Choroid plexus epithelial cell (primary cell): ENCODE data around the gene PGBD4.

ENCODE experiments used
- DNase-seq: peaks from one replicate; pipeline ENCODE4 v3.0.0-alpha.2; 2010; ENCODE audit warnings: low read depth
- H3K4me3 ChIP-seq: 2 replicates; pipeline ENCODE4 v1.5.1; 2011; ENCODE audit warnings: low read depth, mild to moderate bottlenecking, control low read depth, low read length, moderate library complexity
- TF ChIP-seq, protein P1 (sequence below): conservative IDR thresholded peaks from 2 replicates; pipeline ENCODE4 v1.5.1; 2011; ENCODE audit warnings: low read depth, mild to moderate bottlenecking, control low read depth, inconsistent platforms, low read length, moderate library complexity

The PGBD4 gene

DNA sequence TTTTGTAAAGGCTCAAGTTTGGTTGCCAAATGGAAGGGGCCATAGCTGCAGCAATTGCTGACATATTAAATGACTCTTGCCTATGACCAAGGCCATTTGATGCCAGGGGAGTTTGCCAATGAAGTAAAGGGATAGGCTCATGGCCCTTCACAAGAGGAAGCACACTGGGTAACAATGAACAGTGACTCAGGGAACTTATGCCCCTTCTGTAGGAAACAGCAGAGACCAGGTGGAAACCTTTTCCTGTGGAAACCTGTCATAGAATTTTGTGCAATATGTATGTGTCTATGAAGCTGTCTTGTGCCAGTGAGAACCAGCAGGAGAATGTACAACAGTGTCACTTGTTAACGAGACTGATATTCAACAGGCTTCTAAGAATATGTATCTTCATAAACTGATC is 37.4 kb upstream of the PGBD4 start:
- DNase-seq, result no peak
- TF ChIP-seq, protein P1, sequence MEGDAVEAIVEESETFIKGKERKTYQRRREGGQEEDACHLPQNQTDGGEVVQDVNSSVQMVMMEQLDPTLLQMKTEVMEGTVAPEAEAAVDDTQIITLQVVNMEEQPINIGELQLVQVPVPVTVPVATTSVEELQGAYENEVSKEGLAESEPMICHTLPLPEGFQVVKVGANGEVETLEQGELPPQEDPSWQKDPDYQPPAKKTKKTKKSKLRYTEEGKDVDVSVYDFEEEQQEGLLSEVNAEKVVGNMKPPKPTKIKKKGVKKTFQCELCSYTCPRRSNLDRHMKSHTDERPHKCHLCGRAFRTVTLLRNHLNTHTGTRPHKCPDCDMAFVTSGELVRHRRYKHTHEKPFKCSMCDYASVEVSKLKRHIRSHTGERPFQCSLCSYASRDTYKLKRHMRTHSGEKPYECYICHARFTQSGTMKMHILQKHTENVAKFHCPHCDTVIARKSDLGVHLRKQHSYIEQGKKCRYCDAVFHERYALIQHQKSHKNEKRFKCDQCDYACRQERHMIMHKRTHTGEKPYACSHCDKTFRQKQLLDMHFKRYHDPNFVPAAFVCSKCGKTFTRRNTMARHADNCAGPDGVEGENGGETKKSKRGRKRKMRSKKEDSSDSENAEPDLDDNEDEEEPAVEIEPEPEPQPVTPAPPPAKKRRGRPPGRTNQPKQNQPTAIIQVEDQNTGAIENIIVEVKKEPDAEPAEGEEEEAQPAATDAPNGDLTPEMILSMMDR, result no peak
- H3K4me3 ChIP-seq, result no peak overlapping the region

DNA sequence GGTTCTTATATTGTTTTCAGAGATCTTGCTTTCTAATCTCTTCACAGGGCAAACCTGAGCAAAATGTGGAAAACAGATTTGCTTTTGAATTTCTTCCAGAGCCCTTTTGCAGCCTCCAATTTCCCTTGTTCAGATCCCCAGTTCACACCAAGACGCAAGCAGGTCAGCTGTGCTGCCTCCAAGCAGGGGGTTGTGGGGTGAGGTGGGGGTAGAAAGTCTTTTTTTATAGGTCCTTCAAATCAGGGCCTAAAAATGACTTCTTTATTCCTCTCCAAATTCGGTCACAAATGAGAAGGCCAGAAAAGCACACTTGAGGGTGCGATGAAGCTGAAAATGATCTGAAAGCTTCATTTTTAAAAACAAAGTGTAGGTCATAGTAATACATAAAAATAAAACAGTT is 36.6 kb upstream of the PGBD4 start:
- TF ChIP-seq, protein P1, result no peak
- H3K4me3 ChIP-seq, result no peak overlapping the region
- DNase-seq, result no peak

DNA sequence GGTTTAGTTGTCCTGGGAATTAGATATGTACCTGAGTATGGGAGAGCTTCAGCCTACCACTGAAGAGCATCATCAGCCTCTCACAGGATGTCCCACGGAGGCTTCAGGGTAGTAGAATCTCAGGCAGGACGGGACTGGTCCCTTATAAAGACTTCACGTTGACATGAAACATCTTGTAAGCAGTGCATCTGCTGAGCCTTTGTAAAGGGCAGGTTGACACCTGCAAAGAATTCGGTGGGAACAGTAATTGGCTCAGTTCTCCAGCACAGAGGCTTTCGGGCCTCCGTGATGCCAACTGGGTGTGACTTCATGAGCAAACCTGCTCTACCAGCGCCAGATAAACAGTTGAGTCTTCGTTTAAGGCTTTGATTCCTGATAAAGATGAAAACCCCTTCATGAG is 35.9 kb upstream of the PGBD4 start:
- TF ChIP-seq, protein P1, result no peak
- no peak for DNase-seq
- H3K4me3 ChIP-seq, result no peak overlapping the region

DNA sequence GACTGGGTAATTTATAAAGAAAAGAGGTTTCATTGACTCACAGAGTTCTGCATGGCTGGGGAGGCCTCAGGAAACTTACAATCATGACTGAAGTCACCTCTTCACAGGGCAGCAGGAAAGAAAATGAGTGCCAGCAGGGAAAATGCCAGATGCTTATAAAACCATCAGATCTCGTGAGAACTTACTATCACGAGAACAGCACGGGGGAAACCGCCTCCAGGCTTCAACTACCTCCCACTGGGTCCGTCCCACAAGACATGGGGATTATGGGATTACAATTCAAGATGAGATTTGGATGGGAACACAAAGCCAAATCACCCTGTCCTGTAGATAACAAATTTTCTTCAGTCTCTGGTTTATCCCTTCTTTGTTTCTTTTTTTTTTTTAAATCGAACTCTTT is 31.9 kb upstream of the PGBD4 start:
- no peak for DNase-seq
- TF ChIP-seq, protein P1, result no peak
- H3K4me3 ChIP-seq, result no peak overlapping the region

DNA sequence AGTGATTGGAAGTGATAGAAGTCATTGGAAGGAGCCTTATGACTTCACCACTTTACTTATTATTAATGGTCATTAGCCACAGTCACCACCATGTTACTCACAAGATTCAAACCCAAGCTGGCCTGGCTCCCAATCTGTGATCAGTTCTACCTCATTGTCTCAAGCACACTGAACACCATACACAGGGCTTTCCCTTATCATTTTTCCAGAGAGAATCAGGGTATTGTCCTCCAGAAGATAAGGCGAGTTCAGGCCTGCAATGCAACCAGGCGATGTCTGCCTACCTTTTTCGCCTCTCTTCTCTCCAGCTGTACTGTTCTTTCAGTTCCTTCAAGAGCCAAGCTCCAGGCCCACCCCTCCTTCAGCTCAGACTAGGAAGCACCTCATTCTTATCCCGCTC is 25.1 kb upstream of the PGBD4 start:
- no peak overlapping the region for H3K4me3 ChIP-seq
- no peak for DNase-seq
- TF ChIP-seq, protein P1, result no peak

GRCh38 chr15:34078900-34079299 is 23.0 kb upstream of the PGBD4 start:
- DNase-seq, result no peak
- TF ChIP-seq, protein P1, result no peak

DNA sequence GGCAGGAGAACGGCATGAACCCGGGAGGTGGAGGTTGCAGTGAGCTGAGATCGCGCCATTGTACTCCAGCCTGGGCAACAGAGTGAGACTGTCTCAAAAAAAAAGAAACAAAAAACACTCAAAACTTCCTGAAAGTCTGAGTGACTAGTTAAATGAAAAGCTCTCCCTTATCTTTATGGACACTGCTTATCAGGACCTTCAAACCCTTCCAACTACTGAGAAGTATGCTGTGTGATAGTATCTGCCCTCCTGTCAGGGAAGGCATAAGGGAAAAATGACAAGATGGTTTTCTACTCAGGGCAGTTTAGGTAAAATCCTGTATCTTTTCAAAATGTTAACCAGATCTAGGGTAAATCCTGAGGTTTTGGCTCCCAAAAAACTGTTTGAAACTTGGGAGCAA is 22.0 kb upstream of the PGBD4 start:
- DNase-seq, result no peak
- TF ChIP-seq, protein P1, result no peak
- no peak overlapping the region for H3K4me3 ChIP-seq

More at GRCh38 chr15:34078900-34079299, 23.0 kb upstream of the PGBD4 start:
- H3K4me3 ChIP-seq, result no peak overlapping the region
